Measurements from ENCODE around the gene CPPED1.
A peak's percentile ranks its signal among the peaks of the same experiment; 100 is the strongest.

The CPPED1 gene

DNA sequence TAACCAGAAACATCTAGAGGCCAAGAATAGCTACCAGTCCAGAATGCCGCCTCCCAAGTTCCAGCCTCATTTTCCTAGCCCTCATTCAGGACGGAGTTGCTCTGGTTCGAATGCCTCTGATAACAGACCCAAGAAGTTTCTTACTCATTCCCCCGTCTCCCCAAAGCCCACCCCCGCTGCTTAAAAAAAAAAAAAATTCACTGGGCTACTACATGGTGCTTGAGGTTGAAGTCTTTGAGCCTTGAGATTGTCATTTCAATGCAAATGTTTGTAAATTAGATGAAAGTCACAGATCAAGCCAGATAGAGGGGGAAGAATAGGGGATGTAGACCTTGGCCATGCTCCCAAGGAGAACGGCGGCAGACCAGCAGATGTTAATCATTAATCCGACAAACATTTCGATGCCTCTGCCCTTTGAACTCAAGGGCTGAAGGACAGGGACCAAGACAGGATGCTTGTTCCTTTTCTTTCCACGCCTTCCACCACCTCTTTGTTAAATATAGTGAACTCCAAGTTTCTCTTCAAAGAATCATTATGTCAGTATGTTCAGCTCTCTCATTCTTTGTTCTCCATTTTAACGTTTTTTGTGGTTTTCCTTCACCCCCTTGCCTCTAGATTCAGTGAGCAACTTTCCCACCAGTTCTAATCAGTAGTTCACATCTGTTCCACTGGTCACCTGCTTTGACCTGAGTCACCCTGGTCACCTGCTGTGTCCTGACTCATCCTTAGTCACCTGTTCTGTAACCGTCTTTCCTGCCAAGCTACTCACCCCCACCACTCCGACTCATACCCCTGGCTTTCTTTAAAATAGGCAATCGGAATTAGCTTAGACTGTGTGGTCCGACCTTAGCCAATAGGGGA is 190.3 kb downstream of the CPPED1 start:
- TF ChIP-seq, protein P1, sequence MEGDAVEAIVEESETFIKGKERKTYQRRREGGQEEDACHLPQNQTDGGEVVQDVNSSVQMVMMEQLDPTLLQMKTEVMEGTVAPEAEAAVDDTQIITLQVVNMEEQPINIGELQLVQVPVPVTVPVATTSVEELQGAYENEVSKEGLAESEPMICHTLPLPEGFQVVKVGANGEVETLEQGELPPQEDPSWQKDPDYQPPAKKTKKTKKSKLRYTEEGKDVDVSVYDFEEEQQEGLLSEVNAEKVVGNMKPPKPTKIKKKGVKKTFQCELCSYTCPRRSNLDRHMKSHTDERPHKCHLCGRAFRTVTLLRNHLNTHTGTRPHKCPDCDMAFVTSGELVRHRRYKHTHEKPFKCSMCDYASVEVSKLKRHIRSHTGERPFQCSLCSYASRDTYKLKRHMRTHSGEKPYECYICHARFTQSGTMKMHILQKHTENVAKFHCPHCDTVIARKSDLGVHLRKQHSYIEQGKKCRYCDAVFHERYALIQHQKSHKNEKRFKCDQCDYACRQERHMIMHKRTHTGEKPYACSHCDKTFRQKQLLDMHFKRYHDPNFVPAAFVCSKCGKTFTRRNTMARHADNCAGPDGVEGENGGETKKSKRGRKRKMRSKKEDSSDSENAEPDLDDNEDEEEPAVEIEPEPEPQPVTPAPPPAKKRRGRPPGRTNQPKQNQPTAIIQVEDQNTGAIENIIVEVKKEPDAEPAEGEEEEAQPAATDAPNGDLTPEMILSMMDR (IDR thresholded peaks at IDR 0.05; ENCODE audit: poor library complexity, severe bottlenecking) = no peak
- peak; percentile 73 for ATAC-seq (ENCODE audit: low read depth)
- peak overlapping the region; percentile 29 for H3K27ac ChIP-seq (ENCODE audit: poor library complexity, severe bottlenecking)

DNA sequence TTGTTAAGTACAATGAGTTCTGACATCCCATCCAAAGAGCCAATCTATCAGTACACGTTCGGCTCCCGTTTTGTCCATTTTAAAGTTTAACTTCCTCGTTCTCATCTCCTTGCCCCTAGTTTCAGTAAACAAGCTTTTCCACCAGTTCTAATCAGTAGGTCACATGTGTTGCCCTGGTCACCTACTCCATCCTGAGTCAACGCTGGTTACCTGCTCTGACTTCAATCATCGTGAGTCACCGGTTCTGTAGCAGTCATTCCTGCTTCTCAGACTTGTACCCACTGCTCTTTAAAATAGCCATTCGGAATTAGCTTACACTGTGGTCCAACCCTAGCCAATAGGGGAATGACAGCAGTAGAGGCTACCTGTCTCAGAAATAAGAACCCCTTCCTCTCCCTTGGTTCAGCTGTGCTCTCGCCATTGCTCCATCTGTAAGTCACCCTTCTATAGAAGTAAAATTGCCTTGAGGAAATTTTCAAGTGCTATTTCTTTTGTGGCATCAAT is 191.0 kb downstream of the CPPED1 start:
- DNase-seq (ENCODE audit: low spot score) = no peak
- H3K4me1 ChIP-seq (ENCODE audit: insufficient read depth, poor library complexity, severe bottlenecking) = peaks cover 11% of the 10 kb centered on the region
- no peaks in the 10 kb centered on the region for H3K36me3 ChIP-seq (ENCODE audit: low read depth)
- TF ChIP-seq, protein P1 (IDR thresholded peaks at IDR 0.05; ENCODE audit: poor library complexity, severe bottlenecking) = no peak
- no peaks in the 10 kb centered on the region for H3K27me3 ChIP-seq (ENCODE audit: insufficient read depth, poor library complexity, severe bottlenecking)
- no peaks in the 10 kb centered on the region for H3K9me3 ChIP-seq (ENCODE audit: severe bottlenecking)
- H3K4me3 ChIP-seq (ENCODE audit: severe bottlenecking) = no peak overlapping the region
- H3K27ac ChIP-seq (ENCODE audit: poor library complexity, severe bottlenecking) = peak overlapping the region; percentile 29
- peak; percentile 90 for ATAC-seq (ENCODE audit: low read depth)

More for the DNA sequence above, 190.3 kb downstream of the CPPED1 start:
- no peaks in the 10 kb centered on the region for H3K9me3 ChIP-seq (ENCODE audit: severe bottlenecking)
- H3K4me3 ChIP-seq (ENCODE audit: severe bottlenecking) = no peak overlapping the region
- H3K27me3 ChIP-seq (ENCODE audit: insufficient read depth, poor library complexity, severe bottlenecking) = no peaks in the 10 kb centered on the region
- H3K36me3 ChIP-seq (ENCODE audit: low read depth) = no peaks in the 10 kb centered on the region
- H3K4me1 ChIP-seq (ENCODE audit: insufficient read depth, poor library complexity, severe bottlenecking) = peaks cover 11% of the 10 kb centered on the region
- no peak for DNase-seq (ENCODE audit: low spot score)

DNA sequence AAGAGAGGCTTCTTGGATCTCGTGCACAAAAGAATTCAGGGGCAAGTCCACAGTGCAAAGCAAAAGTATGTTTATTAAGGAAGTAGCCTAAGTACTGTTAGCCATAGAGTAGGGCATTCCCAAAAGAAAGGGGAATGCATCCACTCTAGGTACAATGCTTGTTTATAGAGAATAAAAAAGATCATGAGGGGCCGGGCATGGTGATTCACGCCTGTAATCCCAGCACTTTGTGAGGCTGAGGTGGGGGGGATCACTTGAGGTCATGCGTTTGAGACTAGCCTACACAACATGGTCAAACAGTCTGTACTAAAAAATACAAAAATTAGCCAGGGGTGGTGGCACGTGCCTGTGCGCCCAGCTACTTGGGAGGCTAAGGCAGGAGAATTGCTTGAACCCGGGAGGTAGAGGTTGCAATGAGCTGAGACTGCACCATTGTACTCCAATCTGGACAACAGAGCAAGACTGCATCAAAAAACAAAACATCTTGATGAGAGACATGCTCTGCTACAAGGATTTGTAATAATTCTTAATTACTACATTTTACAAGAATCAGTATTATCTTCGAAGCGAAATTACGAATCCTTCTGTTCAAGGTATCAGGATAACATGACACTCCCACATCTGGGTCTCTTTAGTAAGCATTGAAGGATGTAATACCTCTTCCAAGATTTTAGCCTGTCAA is 191.6 kb downstream of the CPPED1 start:
- TF ChIP-seq, protein P1 (IDR thresholded peaks at IDR 0.05; ENCODE audit: poor library complexity, severe bottlenecking) = no peak
- ATAC-seq (ENCODE audit: low read depth) = no peak
- Histone ChIP-seq H3K4me1 (ENCODE audit: insufficient read depth, poor library complexity, severe bottlenecking) (peaks cover 11% of the 10 kb centered on the region), H3K27me3 (ENCODE audit: insufficient read depth, poor library complexity, severe bottlenecking) (no peaks in the 10 kb centered on the region), H3K36me3 (ENCODE audit: low read depth) (no peaks in the 10 kb centered on the region), H3K4me3 (ENCODE audit: severe bottlenecking) (no peak overlapping the region), H3K9me3 (ENCODE audit: severe bottlenecking) (no peaks in the 10 kb centered on the region), H3K27ac (ENCODE audit: poor library complexity, severe bottlenecking) (peak overlapping the region; percentile 29)
- no peak for DNase-seq (ENCODE audit: low spot score)

DNA sequence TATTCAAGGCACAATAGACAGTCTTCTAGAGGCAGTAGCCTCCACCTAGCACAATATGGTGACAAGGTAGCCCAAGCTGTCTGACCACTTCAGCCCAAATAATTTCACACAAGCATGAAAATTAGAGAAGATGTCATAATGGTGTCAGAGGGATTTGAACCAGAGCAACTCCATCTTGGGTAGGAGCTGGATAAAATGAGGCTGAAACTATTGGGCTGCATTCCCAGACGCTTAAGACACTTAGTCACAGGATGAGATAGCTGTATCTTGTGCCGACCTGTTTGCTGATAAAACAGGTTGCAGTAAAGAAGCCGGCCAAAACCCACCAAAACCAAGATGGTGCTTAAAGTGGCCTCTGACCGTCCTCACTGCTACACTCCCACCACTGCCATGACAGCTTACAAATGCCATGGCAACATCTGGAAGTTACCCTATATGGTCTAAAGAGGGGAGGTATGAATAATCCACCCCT is 192.6 kb downstream of the CPPED1 start:
- TF ChIP-seq, protein P1 (IDR thresholded peaks at IDR 0.05; ENCODE audit: poor library complexity, severe bottlenecking) = no peak
- Histone ChIP-seq H3K36me3 (ENCODE audit: low read depth) (no peaks in the 10 kb centered on the region), H3K4me1 (ENCODE audit: insufficient read depth, poor library complexity, severe bottlenecking) (peaks cover 11% of the 10 kb centered on the region), H3K27ac (ENCODE audit: poor library complexity, severe bottlenecking) (no peak overlapping the region), H3K27me3 (ENCODE audit: insufficient read depth, poor library complexity, severe bottlenecking) (no peaks in the 10 kb centered on the region), H3K9me3 (ENCODE audit: severe bottlenecking) (no peaks in the 10 kb centered on the region), H3K4me3 (ENCODE audit: severe bottlenecking) (no peak overlapping the region)
- DNase-seq (ENCODE audit: low spot score) (no peak), ATAC-seq (ENCODE audit: low read depth) (no peak; the same call in 2 of the 3 replicates)

Data from RWPE2 (cell line).